ENCODE results near the gene TMEM125. TPM values are rescaled to one million over a fixed set of nuclear protein-coding genes. Genes with fewer than 3 reads are reported as not detected.

TMEM125 gene
- total and polyA plus RNA-seq, 2 of the 4 experiments (the other 2 are of a cell fraction) = under 0.01 to 0.03 TPM

- TF ChIP-seq NFE2L2 (IDR thresholded peaks at IDR 0.05; ENCODE audit: low read depth, low read length) (no peak), RFX5 (IDR thresholded peaks at IDR 0.05; ENCODE audit: low read depth, low read length) (no peak), CEBPB (IDR thresholded peaks at IDR 0.05; ENCODE audit: low read depth, low read length) (no peak), POLR2A (IDR thresholded peaks at IDR 0.05; ENCODE audit: low read depth, low read length) (no peak), RAD21 (IDR thresholded peaks at IDR 0.05; ENCODE audit: low read length) (no peak), ELK1 (IDR thresholded peaks at IDR 0.05; ENCODE audit: borderline replicate concordance, low read depth, low read length) (no peak), CHD1 (IDR thresholded peaks at IDR 0.05; ENCODE audit: low read depth, low read length) (no peak), RCOR1 (IDR thresholded peaks at IDR 0.05; ENCODE audit: insufficient replicate concordance, low read length) (no peak), BHLHE40 (IDR thresholded peaks at IDR 0.05; ENCODE audit: low read depth, low read length) (no peak), SMC3 (IDR thresholded peaks at IDR 0.05; ENCODE audit: low read depth, low read length) (no peak), FOS (IDR thresholded peaks at IDR 0.05; ENCODE audit: low read depth, low read length) (no peak), MAFK (IDR thresholded peaks at IDR 0.05; ENCODE audit: low read depth, low read length) (no peak), MXI1 (IDR thresholded peaks at IDR 0.05; ENCODE audit: borderline replicate concordance, low read depth, low read length) (no peak), MAZ (IDR thresholded peaks at IDR 0.05; ENCODE audit: borderline replicate concordance, low read depth, low read length) (no peak)
- TF ChIP-seq, protein P1, sequence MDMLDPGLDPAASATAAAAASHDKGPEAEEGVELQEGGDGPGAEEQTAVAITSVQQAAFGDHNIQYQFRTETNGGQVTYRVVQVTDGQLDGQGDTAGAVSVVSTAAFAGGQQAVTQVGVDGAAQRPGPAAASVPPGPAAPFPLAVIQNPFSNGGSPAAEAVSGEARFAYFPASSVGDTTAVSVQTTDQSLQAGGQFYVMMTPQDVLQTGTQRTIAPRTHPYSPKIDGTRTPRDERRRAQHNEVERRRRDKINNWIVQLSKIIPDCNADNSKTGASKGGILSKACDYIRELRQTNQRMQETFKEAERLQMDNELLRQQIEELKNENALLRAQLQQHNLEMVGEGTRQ (IDR thresholded peaks at IDR 0.05; ENCODE audit: low read depth, low read length) = no peak
- POLR2A ChIA-PET (ENCODE audit: unreplicated experiment) = no interaction called here
- no peak overlapping the region for H3K27ac ChIP-seq (ENCODE audit: insufficient read depth, low read length)
- H3K4ac ChIP-seq (ENCODE audit: low read depth, low read length) = no peak overlapping the region
- no peaks in the 10 kb centered on the region for H4K20me1 ChIP-seq (ENCODE audit: insufficient read depth, low read length)
- no peak overlapping the region for H4K5ac ChIP-seq (ENCODE audit: low read depth, low read length)
- no peaks in the 10 kb centered on the region for H3K9me3 ChIP-seq (ENCODE audit: control insufficient read depth, insufficient read depth, low read length)
- H2AK5ac ChIP-seq (ENCODE audit: low read depth, low read length) = no peak overlapping the region
- no peak overlapping the region for H2BK120ac ChIP-seq (ENCODE audit: low read depth, low read length)
- H3K27me3 ChIP-seq (ENCODE audit: control insufficient read depth, insufficient read depth, low read length) = no peaks in the 10 kb centered on the region
- H3K4me1 ChIP-seq (ENCODE audit: control insufficient read depth, insufficient read depth, low read length) = peaks cover 6% of the 10 kb centered on the region; the same call in 1 of the 2 replicates
- no peak overlapping the region for H2BK15ac ChIP-seq (ENCODE audit: low read depth, low read length)
- H3K9ac ChIP-seq (ENCODE audit: low read depth, low read length) = no peak overlapping the region
- no peak overlapping the region for H4K8ac ChIP-seq (ENCODE audit: low read depth in 2 of 2, low read length in 2 of 2)
- no peak overlapping the region for H3K56ac ChIP-seq (ENCODE audit: extremely low read depth, insufficient read depth, low read length)
- H3K14ac ChIP-seq (replicated peaks; ENCODE audit: low read depth, low read length) = no peak overlapping the region
- no peak for DNase-seq
- H2AK9ac ChIP-seq (replicated peaks; ENCODE audit: low read depth, low read length, poor library complexity) = no peak overlapping the region
- H2BK5ac ChIP-seq (ENCODE audit: low read depth, low read length, poor library complexity, severe bottlenecking) = no peak overlapping the region
- CTCF ChIA-PET = no interaction called here
- dilution Hi-C loops (cut with HindIII; ENCODE audit: low sequenced_read_pairs, unreplicated experiment) (no loop called here), in situ Hi-C loops (cut with MboI; ENCODE audit: low sequenced_read_pairs) (loop anchor here (10.0 kb wide), 1 partner anchor 116 kb away; the partner anchor contains the start of gene CDC20), intact Hi-C loops (cut with micrococcal nuclease) (loop anchor here (1.0 kb wide), 2 partner anchors 119 to 175 kb away; partner anchors contain the start of gene CDC20)
- H3K9me1 ChIP-seq (ENCODE audit: insufficient read depth, low read length) = no peaks in the 10 kb centered on the region; the same call in 1 of the 2 replicates
- no peak overlapping the region; the same call in 1 of the 2 replicates for H2BK20ac ChIP-seq (ENCODE audit: low read depth, low read length)
- no peak overlapping the region for H4K91ac ChIP-seq (ENCODE audit: insufficient read depth, low read depth, low read length)
- no CpG with 5 or more reads among the region's 3 CpGs for WGBS, 2 experiments (ENCODE audit: extremely low coverage in 2 of 2, insufficient read length in 1 of 2)
- H3K18ac ChIP-seq (ENCODE audit: low read depth, low read length) = no peak overlapping the region
- H2AFZ ChIP-seq (replicated peaks; ENCODE audit: low read length, poor library complexity) = no peak overlapping the region
- no peak for ATAC-seq (ENCODE audit: low read depth)
- no peak overlapping the region for H3K4me2 ChIP-seq (ENCODE audit: low read depth, low read length)
- no peaks in the 10 kb centered on the region for H3K79me1 ChIP-seq (ENCODE audit: low read depth in 1 of 2, low read length in 2 of 2)
- no TSS peak for BruUV-seq (replicated peaks)
- no peak overlapping the region for H3K4me3 ChIP-seq (ENCODE audit: insufficient read depth, low read depth, low read length)
- no peak overlapping the region for H3K23ac ChIP-seq (ENCODE audit: low read depth, low read length)
- no peaks in the 10 kb centered on the region for H3K36me3 ChIP-seq (ENCODE audit: control insufficient read depth, insufficient read depth, low read length)
These were observed 30.8 kb upstream of the TMEM125 start for GRCh38 chr1:43238991-43239469.

All from IMR-90 (cell line).